Measurements from ENCODE around the gene NME2. TPM values are rescaled to one million over a fixed set of nuclear protein-coding genes. Genes with fewer than 3 reads are reported as not detected.

NME2 gene
- total and polyA plus RNA-seq, 4 donors, result 306 to 992 (median 602) TPM

DNA sequence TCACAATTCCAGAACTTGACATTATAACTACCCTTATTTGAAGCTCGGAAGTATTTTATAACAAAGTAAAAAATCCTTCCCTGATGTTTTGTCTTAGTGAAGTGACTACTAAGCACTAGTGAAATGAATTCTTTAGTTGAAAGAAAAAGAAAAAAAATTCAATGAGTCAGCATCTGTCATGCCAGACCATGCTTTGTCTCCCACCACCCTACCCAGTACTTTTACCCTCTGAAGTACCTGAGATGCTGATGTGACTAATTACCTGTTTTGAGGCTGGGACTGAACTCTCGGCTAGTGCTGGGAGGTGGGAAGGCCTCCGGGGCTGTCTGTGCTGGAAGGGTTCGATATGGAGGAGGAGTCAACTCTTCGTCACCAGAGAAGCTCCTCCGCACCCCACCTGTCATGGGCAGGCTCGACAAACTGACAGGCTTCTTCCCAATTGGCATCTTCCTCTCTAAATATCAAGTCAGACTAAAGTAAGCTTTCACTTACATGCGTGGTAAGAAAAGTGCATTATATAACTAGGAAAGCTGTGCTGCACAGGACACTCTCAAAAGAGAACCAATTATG, 19.6 kb downstream of the NME2 start:
- Histone ChIP-seq H3K27ac (ENCODE audit: low read depth in 1 of 2, low read length in 2 of 2) (no peak overlapping the region), H3K27me3 (ENCODE audit: control insufficient read depth in 1 of 2, insufficient read depth in 2 of 2, low read length in 1 of 2) (no peaks in the 10 kb centered on the region), H3K4me1 (ENCODE audit: control insufficient read depth in 1 of 2, insufficient read depth in 2 of 2, low read length in 2 of 2) (no peaks in the 10 kb centered on the region), H3K36me3 (ENCODE audit: control insufficient read depth in 1 of 2, insufficient read depth in 2 of 2, low read length in 1 of 2) (peaks cover 2 to 4% of the 10 kb centered on the region in 2 donors), H3K9me3 (ENCODE audit: control insufficient read depth, low read length) (no peaks in the 10 kb centered on the region), H3K4me3 (ENCODE audit: low read length in 2 of 2) (no peak overlapping the region)
- ATAC-seq (ENCODE audit: low FRiP score) (no peak), DNase-seq (no peak)
- intact Hi-C loops (cut with DNase I), result no loop called here
- 90 to 95% methylated on average over 8 of the region's 8 CpGs for WGBS, 2 donors

- ATAC-seq (ENCODE audit: low FRiP score), result no peak
- 84 to 87% methylated on average over 7 to 9 of the region's 9 CpGs for WGBS, 2 donors
- H3K4me3 ChIP-seq (ENCODE audit: low read length in 2 of 2), result no peak overlapping the region
- no peak for DNase-seq
- intact Hi-C loops (cut with DNase I), result no loop called here
- no peaks in the 10 kb centered on the region for H3K4me1 ChIP-seq (ENCODE audit: control insufficient read depth in 1 of 2, insufficient read depth in 2 of 2, low read length in 2 of 2)
- no peaks in the 10 kb centered on the region for H3K27me3 ChIP-seq (ENCODE audit: control insufficient read depth in 1 of 2, insufficient read depth in 2 of 2, low read length in 1 of 2)
- H3K27ac ChIP-seq (ENCODE audit: low read depth in 1 of 2, low read length in 2 of 2), result no peak overlapping the region
- H3K9me3 ChIP-seq (ENCODE audit: control insufficient read depth, low read length), result no peaks in the 10 kb centered on the region
- H3K36me3 ChIP-seq (ENCODE audit: control insufficient read depth in 1 of 2, insufficient read depth in 2 of 2, low read length in 1 of 2), result no peaks in the 10 kb centered on the region
Observed at GRCh38 chr17:51188271-51188833, 22.1 kb downstream of the NME2 start.

DNA sequence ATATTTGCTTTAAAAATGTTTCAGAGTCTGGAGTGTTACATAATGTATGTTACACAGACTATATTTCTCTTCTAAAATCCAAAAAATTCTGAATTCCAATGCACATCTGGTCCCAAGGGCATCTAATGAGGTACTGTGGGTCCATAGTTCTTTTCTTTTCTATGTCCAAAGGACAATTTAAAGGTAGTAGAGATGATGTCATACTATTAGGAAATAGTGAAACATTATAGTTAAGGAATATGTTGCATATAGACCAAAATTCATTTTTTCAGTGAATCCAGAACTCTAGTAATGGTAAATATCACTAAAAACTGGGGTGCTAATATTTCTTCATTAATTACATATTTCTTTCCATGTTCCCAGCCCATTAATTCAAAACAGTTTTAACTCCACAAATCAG, 23.0 kb downstream of the NME2 start:
- Histone ChIP-seq H3K27me3 (ENCODE audit: control insufficient read depth in 1 of 2, insufficient read depth in 2 of 2, low read length in 1 of 2) (no peaks in the 10 kb centered on the region), H3K4me3 (ENCODE audit: low read length in 2 of 2) (no peak overlapping the region), H3K4me1 (ENCODE audit: control insufficient read depth in 1 of 2, insufficient read depth in 2 of 2, low read length in 2 of 2) (no peaks in the 10 kb centered on the region), H3K27ac (ENCODE audit: low read depth in 1 of 2, low read length in 2 of 2) (no peak overlapping the region), H3K36me3 (ENCODE audit: control insufficient read depth in 1 of 2, insufficient read depth in 2 of 2, low read length in 1 of 2) (no peaks in the 10 kb centered on the region), H3K9me3 (ENCODE audit: control insufficient read depth, low read length) (no peaks in the 10 kb centered on the region)
- DNase-seq, result no peak
- ATAC-seq (ENCODE audit: low FRiP score), result no peak
- intact Hi-C loops (cut with DNase I), result no loop called here

DNA sequence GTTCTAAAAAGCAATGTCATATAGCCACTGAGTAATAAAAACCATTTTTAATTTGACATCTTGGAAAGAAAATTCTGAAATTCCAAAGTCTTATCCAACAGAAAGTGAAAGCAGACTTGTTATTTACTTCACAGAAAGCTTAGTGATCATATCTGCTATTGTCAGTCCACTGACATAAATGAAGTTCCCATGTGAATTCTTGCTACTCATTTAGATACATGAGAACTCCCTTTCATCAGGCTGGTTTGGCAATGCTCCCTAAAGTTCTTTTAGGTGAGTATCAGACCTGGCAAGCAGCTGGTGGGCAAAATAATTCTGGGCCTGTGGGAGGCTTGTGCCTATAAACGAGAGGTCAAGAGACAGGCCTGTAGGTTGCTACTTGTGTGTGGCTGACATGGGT, 23.4 kb downstream of the NME2 start:
- Histone ChIP-seq H3K4me3 (ENCODE audit: low read length in 2 of 2) (no peak overlapping the region), H3K4me1 (ENCODE audit: control insufficient read depth in 1 of 2, insufficient read depth in 2 of 2, low read length in 2 of 2) (no peaks in the 10 kb centered on the region), H3K36me3 (ENCODE audit: control insufficient read depth in 1 of 2, insufficient read depth in 2 of 2, low read length in 1 of 2) (no peaks in the 10 kb centered on the region), H3K9me3 (ENCODE audit: control insufficient read depth, low read length) (no peaks in the 10 kb centered on the region), H3K27me3 (ENCODE audit: control insufficient read depth in 1 of 2, insufficient read depth in 2 of 2, low read length in 1 of 2) (no peaks in the 10 kb centered on the region), H3K27ac (ENCODE audit: low read depth in 1 of 2, low read length in 2 of 2) (no peak overlapping the region)
- ATAC-seq (ENCODE audit: low FRiP score) (no peak), DNase-seq (no peak)
- intact Hi-C loops (cut with DNase I), result no loop called here
- WGBS, 2 donors, result 69 to 80% methylated on average over 1 of the region's 1 CpG

DNA sequence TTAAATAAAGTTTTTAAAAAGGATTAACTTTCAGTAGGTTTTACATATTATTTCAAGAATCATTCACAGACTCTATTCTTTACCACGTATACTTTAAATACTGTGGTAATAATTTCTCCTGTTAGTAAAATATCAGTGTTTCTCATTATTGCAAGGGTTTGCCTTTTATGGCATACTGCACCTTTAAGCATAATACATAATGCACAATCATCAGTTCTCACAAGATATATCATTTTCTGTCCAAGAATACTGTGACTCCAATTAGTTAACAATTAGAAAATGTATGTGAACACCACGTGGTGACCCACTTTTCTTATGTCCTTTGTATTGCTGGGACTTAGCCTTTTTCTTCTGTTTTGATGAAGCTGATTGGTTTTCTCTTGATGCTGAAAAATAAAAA, 25.7 kb downstream of the NME2 start:
- 89% methylated on average over 2 of the region's 2 CpGs for WGBS, 2 donors
- ATAC-seq (ENCODE audit: low FRiP score) (no peak), DNase-seq (no peak)
- no peaks in the 10 kb centered on the region for H3K9me3 ChIP-seq (ENCODE audit: control insufficient read depth, low read length)
- no peak overlapping the region for H3K27ac ChIP-seq (ENCODE audit: low read depth in 1 of 2, low read length in 2 of 2)
- H3K4me1 ChIP-seq (ENCODE audit: control insufficient read depth in 1 of 2, insufficient read depth in 2 of 2, low read length in 2 of 2), result no peaks in the 10 kb centered on the region
- no peaks in the 10 kb centered on the region for H3K27me3 ChIP-seq (ENCODE audit: control insufficient read depth in 1 of 2, insufficient read depth in 2 of 2, low read length in 1 of 2)
- no peak overlapping the region for H3K4me3 ChIP-seq (ENCODE audit: low read length in 2 of 2)
- intact Hi-C loops (cut with DNase I), result no loop called here
- no peaks in the 10 kb centered on the region for H3K36me3 ChIP-seq (ENCODE audit: control insufficient read depth in 1 of 2, insufficient read depth in 2 of 2, low read length in 1 of 2)

GRCh38 chr17:51197754-51198153, 31.5 kb downstream of the NME2 start:
- Histone ChIP-seq H3K36me3 (ENCODE audit: control insufficient read depth in 1 of 2, insufficient read depth in 2 of 2, low read length in 1 of 2) (peaks cover 0 to 2% of the 10 kb centered on the region in 2 donors), H3K27me3 (ENCODE audit: control insufficient read depth in 1 of 2, insufficient read depth in 2 of 2, low read length in 1 of 2) (no peaks in the 10 kb centered on the region), H3K27ac (ENCODE audit: low read depth in 1 of 2, low read length in 2 of 2) (no peak overlapping the region), H3K9me3 (ENCODE audit: control insufficient read depth, low read length) (no peaks in the 10 kb centered on the region), H3K4me1 (ENCODE audit: control insufficient read depth in 1 of 2, insufficient read depth in 2 of 2, low read length in 2 of 2) (no peaks in the 10 kb centered on the region), H3K4me3 (ENCODE audit: low read length in 2 of 2) (no peak overlapping the region)
- ATAC-seq (ENCODE audit: low FRiP score) (no peak), DNase-seq (no peak)
- intact Hi-C loops (cut with DNase I), result no loop called here
- 97 to 98% methylated on average over 4 of the region's 4 CpGs for WGBS, 2 donors

DNA sequence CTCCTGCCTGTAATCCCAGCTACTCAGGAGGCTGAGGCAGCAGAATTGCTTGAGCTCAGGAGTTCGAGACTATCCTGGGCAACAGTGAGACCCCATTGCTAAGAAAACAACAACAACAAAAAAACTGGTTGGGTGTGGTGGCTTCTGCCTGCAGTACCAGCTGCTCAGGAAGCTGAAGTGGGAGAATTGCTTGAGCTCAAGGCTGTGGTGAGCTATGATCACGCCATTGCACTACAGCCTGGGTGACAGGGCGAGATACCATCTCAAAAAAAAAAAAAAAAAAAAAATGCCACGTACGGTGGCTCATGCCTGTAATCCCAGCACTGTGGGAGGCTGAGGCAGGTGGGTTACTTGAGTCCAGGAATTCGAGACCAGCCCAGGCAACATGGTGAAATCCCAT, 34.1 kb downstream of the NME2 start:
- 87 to 89% methylated on average over 6 of the region's 6 CpGs for WGBS, 2 donors
- ATAC-seq (ENCODE audit: low FRiP score) (no peak), DNase-seq (no peak)
- Histone ChIP-seq H3K27me3 (ENCODE audit: control insufficient read depth in 1 of 2, insufficient read depth in 2 of 2, low read length in 1 of 2) (no peaks in the 10 kb centered on the region), H3K27ac (ENCODE audit: low read depth in 1 of 2, low read length in 2 of 2) (no peak overlapping the region), H3K36me3 (ENCODE audit: control insufficient read depth in 1 of 2, insufficient read depth in 2 of 2, low read length in 1 of 2) (peaks cover 0 to 5% of the 10 kb centered on the region in 2 donors), H3K4me1 (ENCODE audit: control insufficient read depth in 1 of 2, insufficient read depth in 2 of 2, low read length in 2 of 2) (no peaks in the 10 kb centered on the region), H3K4me3 (ENCODE audit: low read length in 2 of 2) (no peak overlapping the region), H3K9me3 (ENCODE audit: control insufficient read depth, low read length) (no peaks in the 10 kb centered on the region)
- intact Hi-C loops (cut with DNase I), result no loop called here

GRCh38 chr17:51200846-51201245, 34.6 kb downstream of the NME2 start:
- Histone ChIP-seq H3K4me3 (ENCODE audit: low read length in 2 of 2) (no peak overlapping the region), H3K27me3 (ENCODE audit: control insufficient read depth in 1 of 2, insufficient read depth in 2 of 2, low read length in 1 of 2) (no peaks in the 10 kb centered on the region), H3K9me3 (ENCODE audit: control insufficient read depth, low read length) (no peaks in the 10 kb centered on the region), H3K4me1 (ENCODE audit: control insufficient read depth in 1 of 2, insufficient read depth in 2 of 2, low read length in 2 of 2) (no peaks in the 10 kb centered on the region), H3K27ac (ENCODE audit: low read depth in 1 of 2, low read length in 2 of 2) (no peak overlapping the region), H3K36me3 (ENCODE audit: control insufficient read depth in 1 of 2, insufficient read depth in 2 of 2, low read length in 1 of 2) (peaks cover 0 to 5% of the 10 kb centered on the region in 2 donors)
- DNase-seq (no peak), ATAC-seq (ENCODE audit: low FRiP score) (no peak)
- intact Hi-C loops (cut with DNase I), result no loop called here
- 81 to 82% methylated on average over 2 of the region's 2 CpGs for WGBS, 2 donors

- no peak overlapping the region for H3K27ac ChIP-seq (ENCODE audit: low read depth in 1 of 2, low read length in 2 of 2)
- no peaks in the 10 kb centered on the region for H3K4me1 ChIP-seq (ENCODE audit: control insufficient read depth in 1 of 2, insufficient read depth in 2 of 2, low read length in 2 of 2)
- no peaks in the 10 kb centered on the region for H3K9me3 ChIP-seq (ENCODE audit: control insufficient read depth, low read length)
- no peaks in the 10 kb centered on the region for H3K27me3 ChIP-seq (ENCODE audit: control insufficient read depth in 1 of 2, insufficient read depth in 2 of 2, low read length in 1 of 2)
- peaks cover 0 to 5% of the 10 kb centered on the region in 2 donors for H3K36me3 ChIP-seq (ENCODE audit: control insufficient read depth in 1 of 2, insufficient read depth in 2 of 2, low read length in 1 of 2)
- intact Hi-C loops (cut with DNase I), result no loop called here
- DNase-seq, result no peak
- no peak overlapping the region for H3K4me3 ChIP-seq (ENCODE audit: low read length in 2 of 2)
- ATAC-seq (ENCODE audit: low FRiP score), result no peak
Observed at GRCh38 chr17:51203838-51204237, 37.6 kb downstream of the NME2 start.

Measured in aorta (tissue), 5 donors.